Chondrocyte (in vitro differentiated cells): ENCODE measurements around the gene RSPO1. TPM values are rescaled to one million over a fixed set of nuclear protein-coding genes. Genes with fewer than 3 reads are reported as not detected.

ENCODE experiments used
- DNase-seq: peaks from one replicate; pipeline ENCODE4 v3.0.0; 2021; ENCODE audit warnings: mixed read lengths, low spot score
- H3K27ac Mint-ChIP-seq: one replicate; pipeline ENCODE4 v1.8.0; 2021; ENCODE audit warnings: mild to moderate bottlenecking, moderate library complexity, mixed read lengths; ENCODE audit not compliant: unreplicated experiment
- H3K27me3 Mint-ChIP-seq: 2 replicates; pipeline ENCODE4 v1.8.0; 2021; ENCODE audit warnings: low read depth, mixed read lengths
- H3K36me3 Mint-ChIP-seq: 2 replicates; pipeline ENCODE4 v1.8.0; 2021; ENCODE audit warnings: low read depth, mixed read lengths
- H3K4me1 Mint-ChIP-seq: 2 replicates; pipeline ENCODE4 v1.8.0; 2021; ENCODE audit warnings: low read depth, mild to moderate bottlenecking, mixed read lengths
- H3K4me3 Mint-ChIP-seq: one replicate; pipeline ENCODE4 v1.8.0; 2021; ENCODE audit warnings: mild to moderate bottlenecking, moderate library complexity, mixed read lengths; ENCODE audit not compliant: unreplicated experiment
- H3K9me3 Mint-ChIP-seq: 2 replicates; pipeline ENCODE4 v1.8.0; 2021; ENCODE audit warnings: low read depth, mixed read lengths
- CTCF ChIP-seq: fragments of 200-600 bp; sonication (generic); IDR thresholded peaks from 2 replicates; pipeline ENCODE4 v1.5.0; 2021; ENCODE audit warnings: antibody characterized with exemption, mild to moderate bottlenecking, moderate library complexity
- total RNA-seq: library from RNA; stranded (reverse); gene quantifications from 3 replicates; pipeline ENCODE4 v1.2.1, GENCODE V29; 2021

Gene RSPO1
- total RNA-seq, 1 donor from 2014 or later = not detected

- DNase-seq = no peak
- no peak for TF ChIP-seq CTCF
- Mint-ChIP-seq H3K4me1 (no peaks in the 10 kb centered on the region), H3K4me3 (no peak overlapping the region), H3K36me3 (no peaks in the 10 kb centered on the region), H3K27me3 (peaks cover 36% of the 10 kb centered on the region), H3K27ac (no peak overlapping the region), H3K9me3 (no peaks in the 10 kb centered on the region)
Measured at GRCh38 chr1:37609002-37609401, 25.7 kb downstream of the RSPO1 start.

GRCh38 chr1:37606481-37607263, 28.0 kb downstream of the RSPO1 start:
- Mint-ChIP-seq H3K27ac (no peak overlapping the region), H3K27me3 (peaks cover 21% of the 10 kb centered on the region), H3K36me3 (no peaks in the 10 kb centered on the region), H3K4me3 (no peak overlapping the region), H3K4me1 (peaks cover 5% of the 10 kb centered on the region), H3K9me3 (no peaks in the 10 kb centered on the region)
- TF ChIP-seq CTCF = no peak
- DNase-seq = no peak

- TF ChIP-seq CTCF = no peak
- peaks cover 12% of the 10 kb centered on the region for H3K4me1 Mint-ChIP-seq
- DNase-seq = no peak
- no peak overlapping the region for H3K4me3 Mint-ChIP-seq
- H3K9me3 Mint-ChIP-seq = no peaks in the 10 kb centered on the region
- H3K27ac Mint-ChIP-seq = no peak overlapping the region
- peaks cover 14% of the 10 kb centered on the region for H3K27me3 Mint-ChIP-seq
- no peaks in the 10 kb centered on the region for H3K36me3 Mint-ChIP-seq
Measured at GRCh38 chr1:37605806-37606474, 28.8 kb downstream of the RSPO1 start.

- H3K27ac Mint-ChIP-seq = no peak overlapping the region
- no peaks in the 10 kb centered on the region for H3K36me3 Mint-ChIP-seq
- no peak overlapping the region for H3K4me3 Mint-ChIP-seq
- peaks cover 12% of the 10 kb centered on the region for H3K4me1 Mint-ChIP-seq
- DNase-seq = no peak
- H3K27me3 Mint-ChIP-seq = peaks cover 14% of the 10 kb centered on the region
- no peaks in the 10 kb centered on the region for H3K9me3 Mint-ChIP-seq
- TF ChIP-seq CTCF = no peak
Measured at GRCh38 chr1:37605061-37605650, 29.5 kb downstream of the RSPO1 start.
